ENCODE data around the gene NLRP1.

The NLRP1 gene

GRCh38 chr17:5628262-5628661 is 44.0 kb upstream of the NLRP1 start:
- H3K36me3 ChIP-seq (replicated peaks; ENCODE audit: low read depth, low read length): no peaks in the 10 kb centered on the region
- no peak overlapping the region for H3K4me3 ChIP-seq (ENCODE audit: low read length)
- no peak overlapping the region for H2AFZ ChIP-seq (ENCODE audit: low read depth, low read length)
- no peaks in the 10 kb centered on the region for H3K79me2 ChIP-seq (ENCODE audit: low read length)
- TF ChIP-seq EZH2phosphoT487 (IDR thresholded peaks at IDR 0.05; ENCODE audit: low read depth) (no peak), CTCF (IDR thresholded peaks at IDR 0.05; ENCODE audit: low read depth, low read length) (no peak)
- peaks cover 14% of the 10 kb centered on the region; the same call in 1 of the 2 replicates for H3K27me3 ChIP-seq (ENCODE audit: low read depth, low read length)
- no peak overlapping the region for H3K27ac ChIP-seq (ENCODE audit: low read length)
- H3K9me3 ChIP-seq (ENCODE audit: insufficient read depth, low read length): no peaks in the 10 kb centered on the region
- no peak overlapping the region for H3K4me2 ChIP-seq (ENCODE audit: low read length)
- H3K9ac ChIP-seq (ENCODE audit: low read length): no peak overlapping the region
- no peaks in the 10 kb centered on the region for H4K20me1 ChIP-seq (ENCODE audit: insufficient read depth, low read length)
- no peaks in the 10 kb centered on the region for H3K4me1 ChIP-seq (ENCODE audit: low read length)

- H4K20me1 ChIP-seq (ENCODE audit: insufficient read depth, low read length): no peaks in the 10 kb centered on the region
- TF ChIP-seq EZH2phosphoT487 (IDR thresholded peaks at IDR 0.05; ENCODE audit: low read depth): no peak
- TF ChIP-seq CTCF (IDR thresholded peaks at IDR 0.05; ENCODE audit: low read depth, low read length): no peak
- H3K9me3 ChIP-seq (ENCODE audit: insufficient read depth, low read length): no peaks in the 10 kb centered on the region
- 0 out of 2 replicates have a peak, but pooled peaks cover 4% of the 10 kb centered on the region for H3K27me3 ChIP-seq (ENCODE audit: low read depth, low read length)
- H3K9ac ChIP-seq (ENCODE audit: low read length): no peak overlapping the region
- no peak overlapping the region for H3K27ac ChIP-seq (ENCODE audit: low read length)
- H3K4me3 ChIP-seq (ENCODE audit: low read length): no peak overlapping the region
- no peak overlapping the region for H2AFZ ChIP-seq (ENCODE audit: low read depth, low read length)
- no peaks in the 10 kb centered on the region for H3K36me3 ChIP-seq (replicated peaks; ENCODE audit: low read depth, low read length)
- no peaks in the 10 kb centered on the region for H3K4me1 ChIP-seq (ENCODE audit: low read length)
- no peak overlapping the region for H3K4me2 ChIP-seq (ENCODE audit: low read length)
- H3K79me2 ChIP-seq (ENCODE audit: low read length): no peaks in the 10 kb centered on the region
Measured at GRCh38 chr17:5624211-5624610, 39.9 kb upstream of the NLRP1 start.

DNA sequence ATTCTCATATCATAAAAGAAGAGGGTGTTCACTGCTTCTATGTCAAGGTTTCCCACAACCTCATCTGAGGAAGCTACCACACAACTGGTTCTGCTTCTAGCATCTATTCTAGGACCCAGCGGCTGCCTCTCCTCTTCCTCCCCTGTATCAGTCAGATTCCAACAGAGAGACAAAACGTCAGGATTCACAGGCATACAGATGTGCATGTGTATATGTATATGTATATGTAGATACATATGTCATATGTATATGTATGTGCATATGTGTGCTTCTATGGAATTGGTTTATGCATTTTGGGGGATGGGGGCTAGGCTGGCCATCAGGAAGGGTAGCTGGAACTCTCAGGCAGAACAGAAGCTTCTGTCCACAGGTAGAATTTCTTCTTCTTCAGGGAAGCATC is 37.4 kb upstream of the NLRP1 start:
- Histone ChIP-seq H3K9me3 (ENCODE audit: insufficient read depth, low read length) (no peaks in the 10 kb centered on the region), H3K4me2 (ENCODE audit: low read length) (no peak overlapping the region), H3K36me3 (replicated peaks; ENCODE audit: low read depth, low read length) (no peaks in the 10 kb centered on the region), H4K20me1 (ENCODE audit: insufficient read depth, low read length) (no peaks in the 10 kb centered on the region), H3K27me3 (ENCODE audit: low read depth, low read length) (0 out of 2 replicates have a peak, but pooled peaks cover 4% of the 10 kb centered on the region), H3K4me3 (ENCODE audit: low read length) (no peak overlapping the region), H2AFZ (ENCODE audit: low read depth, low read length) (no peak overlapping the region), H3K9ac (ENCODE audit: low read length) (no peak overlapping the region), H3K79me2 (ENCODE audit: low read length) (no peaks in the 10 kb centered on the region), H3K27ac (ENCODE audit: low read length) (no peak overlapping the region), H3K4me1 (ENCODE audit: low read length) (no peaks in the 10 kb centered on the region)
- no peak for TF ChIP-seq EZH2phosphoT487 (IDR thresholded peaks at IDR 0.05; ENCODE audit: low read depth)
- no peak for TF ChIP-seq CTCF (IDR thresholded peaks at IDR 0.05; ENCODE audit: low read depth, low read length)

GRCh38 chr17:5621026-5621425 is 36.7 kb upstream of the NLRP1 start:
- Histone ChIP-seq H3K4me3 (ENCODE audit: low read length) (no peak overlapping the region), H3K9me3 (ENCODE audit: insufficient read depth, low read length) (no peaks in the 10 kb centered on the region), H3K79me2 (ENCODE audit: low read length) (no peaks in the 10 kb centered on the region), H4K20me1 (ENCODE audit: insufficient read depth, low read length) (no peaks in the 10 kb centered on the region), H3K4me1 (ENCODE audit: low read length) (no peaks in the 10 kb centered on the region), H2AFZ (ENCODE audit: low read depth, low read length) (no peak overlapping the region), H3K9ac (ENCODE audit: low read length) (no peak overlapping the region), H3K36me3 (replicated peaks; ENCODE audit: low read depth, low read length) (no peaks in the 10 kb centered on the region), H3K27me3 (ENCODE audit: low read depth, low read length) (0 out of 2 replicates have a peak, but pooled peaks cover 4% of the 10 kb centered on the region), H3K27ac (ENCODE audit: low read length) (no peak overlapping the region), H3K4me2 (ENCODE audit: low read length) (no peak overlapping the region)
- TF ChIP-seq EZH2phosphoT487 (IDR thresholded peaks at IDR 0.05; ENCODE audit: low read depth): no peak
- no peak for TF ChIP-seq CTCF (IDR thresholded peaks at IDR 0.05; ENCODE audit: low read depth, low read length)

All from OCI-LY3 (cell line).